ENCODE data around the gene TXNRD1.

DNA sequence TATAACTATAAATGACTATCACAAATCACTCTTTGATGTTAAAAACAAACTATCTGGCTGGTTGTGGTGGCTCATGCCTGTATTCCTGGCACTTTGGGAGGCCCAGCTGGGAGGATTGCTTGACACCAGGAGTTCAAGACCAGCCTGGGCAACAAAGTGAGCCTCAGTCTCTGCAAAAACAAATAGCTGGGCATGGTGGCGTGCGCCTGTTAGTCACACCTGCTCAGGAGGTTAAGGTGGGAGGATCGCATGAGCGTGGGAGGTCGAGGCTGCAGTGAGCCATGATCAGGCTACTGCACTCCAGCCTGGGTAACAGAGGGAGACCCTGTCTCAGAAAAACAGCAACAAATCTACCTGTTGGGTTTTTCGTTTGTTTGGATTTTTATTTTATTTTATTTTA is 5.4 kb downstream of the TXNRD1 start:
- TF ChIP-seq EP300 (IDR thresholded peaks at IDR 0.05) (no peak), POLR2A (IDR thresholded peaks at IDR 0.05) (no peak)
- TF ChIP-seq, protein P1, sequence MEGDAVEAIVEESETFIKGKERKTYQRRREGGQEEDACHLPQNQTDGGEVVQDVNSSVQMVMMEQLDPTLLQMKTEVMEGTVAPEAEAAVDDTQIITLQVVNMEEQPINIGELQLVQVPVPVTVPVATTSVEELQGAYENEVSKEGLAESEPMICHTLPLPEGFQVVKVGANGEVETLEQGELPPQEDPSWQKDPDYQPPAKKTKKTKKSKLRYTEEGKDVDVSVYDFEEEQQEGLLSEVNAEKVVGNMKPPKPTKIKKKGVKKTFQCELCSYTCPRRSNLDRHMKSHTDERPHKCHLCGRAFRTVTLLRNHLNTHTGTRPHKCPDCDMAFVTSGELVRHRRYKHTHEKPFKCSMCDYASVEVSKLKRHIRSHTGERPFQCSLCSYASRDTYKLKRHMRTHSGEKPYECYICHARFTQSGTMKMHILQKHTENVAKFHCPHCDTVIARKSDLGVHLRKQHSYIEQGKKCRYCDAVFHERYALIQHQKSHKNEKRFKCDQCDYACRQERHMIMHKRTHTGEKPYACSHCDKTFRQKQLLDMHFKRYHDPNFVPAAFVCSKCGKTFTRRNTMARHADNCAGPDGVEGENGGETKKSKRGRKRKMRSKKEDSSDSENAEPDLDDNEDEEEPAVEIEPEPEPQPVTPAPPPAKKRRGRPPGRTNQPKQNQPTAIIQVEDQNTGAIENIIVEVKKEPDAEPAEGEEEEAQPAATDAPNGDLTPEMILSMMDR (IDR thresholded peaks at IDR 0.05): no peak

All from ovary (tissue), 3 donors.